COLO668 (cell line): ENCODE data around the gene GOSR1.
"Not testable (repeated sequence)": the region's sequence is repeated elsewhere in the genome, so short reads cannot be mapped to it uniquely, and the experiment has no call there.

ENCODE experiments used
- DNase-seq: peaks from one replicate; lab custom pipeline; 2025; ENCODE audit not compliant: unreplicated experiment; lab: John Stamatoyannopoulos, UW

Gene GOSR1

DNA sequence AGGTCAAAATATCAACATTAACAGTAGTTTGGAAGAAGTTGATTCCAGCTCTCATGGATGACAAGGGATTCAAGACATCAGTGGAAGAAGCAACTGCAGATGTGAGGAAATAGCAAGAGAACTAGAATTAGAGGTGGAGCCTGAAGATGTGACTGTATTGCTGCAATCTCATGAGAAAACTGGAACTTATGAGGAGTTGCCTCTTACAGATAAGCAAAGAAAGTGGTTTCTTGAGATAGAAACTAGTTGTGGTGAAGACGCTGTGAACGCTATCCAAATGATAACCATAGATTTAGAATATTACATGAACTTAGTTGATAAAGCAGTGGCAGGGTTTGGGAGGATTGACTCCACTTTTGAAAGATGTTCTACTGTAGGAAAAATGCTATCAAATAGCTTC is 67.8 kb downstream of the GOSR1 start:
- no peak for DNase-seq

DNA sequence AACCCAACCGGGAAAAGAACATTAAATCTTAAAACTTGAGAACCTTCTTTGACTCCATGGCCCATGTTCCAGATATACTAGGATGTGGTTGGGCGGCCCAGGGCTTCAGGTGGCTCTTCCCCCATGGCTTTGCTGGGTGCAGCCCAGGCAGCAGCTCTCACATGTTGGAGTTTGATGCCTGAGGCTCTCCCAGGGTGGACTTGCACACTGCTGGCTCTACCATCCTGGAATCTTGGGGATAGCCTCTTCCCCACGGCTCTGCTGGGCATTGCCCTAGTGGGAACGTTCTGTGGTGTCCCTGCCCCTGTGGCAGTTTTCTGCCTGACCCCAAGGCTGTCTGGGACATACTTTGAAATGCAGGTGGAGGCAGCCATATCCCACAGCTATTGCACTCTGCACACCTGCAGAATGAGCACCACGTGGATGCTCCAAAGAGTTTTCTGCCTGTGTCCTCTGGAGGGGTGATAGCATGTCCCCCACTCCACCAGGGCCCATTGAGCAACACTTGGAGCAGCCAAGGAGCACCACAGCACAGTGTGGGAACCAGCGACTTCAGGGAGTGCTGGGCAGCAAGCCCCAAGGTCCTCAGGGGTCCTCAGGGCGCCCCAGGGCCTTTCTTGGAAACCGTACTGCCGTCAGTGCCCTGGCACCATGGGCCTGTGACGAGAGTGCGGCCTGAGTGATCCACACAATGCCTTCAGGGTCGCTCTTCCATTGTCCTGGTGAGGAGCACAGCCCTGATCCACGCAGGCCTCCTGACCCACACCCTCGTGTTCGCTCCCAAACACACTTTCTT is 70.8 kb downstream of the GOSR1 start:
- no peak for DNase-seq

DNA sequence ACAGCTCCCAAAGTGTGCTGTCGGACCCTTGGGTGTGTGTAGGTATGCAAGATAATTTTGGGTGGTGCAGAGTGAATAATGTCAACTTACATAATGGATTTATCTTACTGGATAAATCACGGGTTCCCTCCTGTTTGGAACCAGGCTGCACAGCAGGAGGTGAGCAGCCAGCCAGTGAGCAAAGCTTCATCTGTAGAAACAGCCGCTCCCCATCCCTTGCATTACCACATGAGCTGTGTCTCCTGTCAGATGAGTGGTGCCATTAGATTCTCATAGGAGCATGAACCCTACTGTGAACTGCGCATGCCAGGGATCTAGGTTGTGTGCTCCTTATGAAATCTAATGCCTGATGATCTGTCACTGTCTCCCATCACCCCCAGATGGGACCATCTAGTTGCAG is 72.0 kb downstream of the GOSR1 start:
- DNase-seq, result not testable (repeated sequence)

DNA sequence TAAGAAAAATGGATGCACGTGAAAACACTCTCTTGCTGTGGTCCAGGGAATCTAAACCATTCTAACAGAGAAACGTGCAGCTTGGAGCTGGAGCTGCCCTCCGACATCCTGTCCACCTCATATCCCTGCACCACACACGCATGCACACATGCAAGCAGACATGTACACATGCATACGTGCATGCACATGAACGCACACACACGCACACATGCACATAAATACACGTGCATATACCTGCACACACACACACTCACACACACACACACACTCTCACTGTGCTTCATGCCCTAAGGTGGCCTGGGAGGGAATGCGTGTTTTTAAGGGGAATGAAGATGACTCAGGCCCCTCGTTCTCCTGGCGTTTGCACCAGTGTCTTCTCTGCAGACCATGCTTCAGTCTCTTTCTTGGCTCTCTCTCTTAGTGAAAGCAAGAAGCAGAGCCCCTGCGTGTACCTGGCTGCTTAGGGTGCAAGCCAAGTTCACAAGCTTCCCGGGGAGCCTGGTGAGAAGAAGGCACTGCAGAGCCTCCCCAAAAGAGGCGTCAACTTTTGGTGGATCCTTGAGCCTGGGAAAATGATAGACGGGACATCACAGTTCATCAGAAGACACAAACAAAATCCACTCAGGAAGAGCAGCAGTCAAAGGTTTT is 72.8 kb downstream of the GOSR1 start:
- no peak for DNase-seq

DNA sequence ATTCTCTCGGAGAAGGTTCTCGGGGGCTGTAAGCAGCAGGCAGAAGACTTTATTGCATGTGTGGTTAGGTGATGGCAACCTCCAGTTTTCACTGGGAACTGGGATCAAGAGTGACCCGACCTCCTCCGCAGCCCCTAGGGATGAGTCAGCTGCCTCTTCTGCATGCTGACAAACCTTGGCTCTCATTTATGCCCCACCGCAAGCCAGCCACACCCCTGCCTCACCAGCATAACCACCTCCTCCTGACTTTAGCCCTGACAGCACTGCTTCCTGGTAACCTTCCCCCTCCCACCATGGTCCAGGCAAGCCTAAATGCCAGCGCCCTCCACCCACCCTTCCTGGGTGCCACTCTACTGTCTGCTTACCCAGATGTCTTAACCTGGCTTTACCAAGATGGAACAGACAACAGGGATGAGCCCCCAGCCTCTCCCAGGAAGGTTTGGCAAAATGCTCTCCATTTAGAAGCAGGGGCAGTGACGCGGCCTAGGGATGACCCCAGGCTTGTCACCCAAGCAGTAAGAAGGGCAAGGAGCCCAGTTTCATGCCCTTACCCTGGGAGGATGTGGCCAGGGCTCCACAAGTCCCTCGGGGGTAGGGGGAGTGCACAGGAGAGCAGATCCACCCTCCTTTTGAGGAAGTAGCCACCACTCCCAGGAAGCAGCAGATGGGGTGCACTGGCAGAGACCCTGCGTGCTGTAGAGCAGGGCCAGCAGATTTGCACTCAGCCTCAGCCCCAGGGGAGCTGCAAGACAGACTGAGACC is 73.5 kb downstream of the GOSR1 start:
- DNase-seq, result no peak

DNA sequence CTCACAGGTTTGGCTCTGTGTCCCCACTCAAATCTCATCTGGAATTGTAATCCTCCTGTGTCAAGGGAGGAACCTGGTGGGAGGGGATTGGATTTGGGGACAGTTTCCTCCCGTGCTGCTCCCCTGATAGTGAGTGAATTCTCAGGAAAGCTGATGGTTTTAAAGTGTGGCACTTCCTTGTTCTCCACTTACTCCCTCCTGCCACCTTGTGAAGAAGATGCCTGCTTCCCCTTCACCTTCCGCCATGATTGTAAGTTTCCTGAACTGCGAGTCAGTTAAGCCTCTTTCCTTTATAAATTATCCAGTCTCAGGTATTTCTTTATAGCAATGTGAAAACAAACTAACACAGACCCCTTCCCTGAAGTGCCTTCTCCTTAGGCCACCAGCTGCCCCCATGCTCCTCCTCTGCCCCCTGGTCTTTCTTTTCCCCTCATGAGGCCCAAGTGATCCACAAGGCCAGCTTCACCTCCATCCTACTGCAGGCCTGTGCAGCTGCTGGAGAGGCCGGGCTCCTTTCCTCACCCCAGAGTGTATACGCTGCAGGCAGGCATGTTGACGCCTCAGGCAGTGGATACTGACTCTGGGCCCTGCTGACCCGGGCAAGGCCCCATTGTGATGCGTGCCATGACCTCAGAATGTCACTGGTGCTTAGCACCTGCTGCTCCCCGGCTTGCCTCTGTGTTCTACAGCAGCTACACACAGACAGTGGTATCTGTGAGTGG is 74.2 kb downstream of the GOSR1 start:
- DNase-seq, result not testable (repeated sequence)

DNA sequence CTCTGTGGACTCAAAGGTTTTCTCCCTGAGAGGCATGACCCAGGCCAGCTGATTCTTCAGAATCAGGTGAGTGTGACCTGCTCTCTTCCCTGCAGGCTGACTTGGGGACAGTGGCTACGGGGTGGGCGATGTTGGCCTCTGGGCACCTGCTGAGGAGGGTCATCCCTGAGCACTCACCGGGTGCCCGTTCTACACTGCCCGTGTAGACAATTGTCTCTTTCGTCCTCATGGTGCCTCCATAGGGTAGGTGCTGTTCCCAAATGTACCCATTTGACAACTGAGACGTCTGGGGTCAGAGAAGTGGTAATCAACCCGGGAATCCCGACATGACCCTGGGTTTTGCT is 74.8 kb downstream of the GOSR1 start:
- DNase-seq, result no peak

DNA sequence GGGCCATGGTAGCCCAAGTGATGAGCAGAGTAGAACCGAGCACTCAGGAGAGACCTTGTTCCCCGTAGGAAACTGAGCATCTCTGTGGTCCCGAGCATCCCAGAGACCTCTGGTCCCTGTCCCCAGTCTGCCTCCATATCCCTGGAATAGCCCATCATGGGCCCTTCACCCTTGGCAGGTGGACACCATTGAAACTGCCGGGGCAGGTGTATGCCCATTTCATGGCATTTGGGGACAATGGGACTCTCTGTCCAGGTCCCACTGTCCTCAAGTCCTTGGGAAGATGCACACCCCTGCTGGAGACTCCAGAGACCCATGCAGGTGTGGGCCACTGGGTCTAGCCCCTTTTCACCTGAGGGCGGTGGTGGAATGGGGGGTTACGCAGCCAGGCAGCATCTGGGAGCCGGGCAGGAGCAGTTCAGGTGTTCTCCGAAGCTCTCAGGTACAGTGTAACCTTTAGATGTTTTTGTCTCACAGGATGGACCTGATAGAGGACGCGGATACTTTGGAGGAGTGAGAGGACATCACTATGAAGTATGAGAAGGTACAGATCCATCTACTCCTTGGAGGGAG is 75.9 kb downstream of the GOSR1 start:
- no peak for DNase-seq

DNA sequence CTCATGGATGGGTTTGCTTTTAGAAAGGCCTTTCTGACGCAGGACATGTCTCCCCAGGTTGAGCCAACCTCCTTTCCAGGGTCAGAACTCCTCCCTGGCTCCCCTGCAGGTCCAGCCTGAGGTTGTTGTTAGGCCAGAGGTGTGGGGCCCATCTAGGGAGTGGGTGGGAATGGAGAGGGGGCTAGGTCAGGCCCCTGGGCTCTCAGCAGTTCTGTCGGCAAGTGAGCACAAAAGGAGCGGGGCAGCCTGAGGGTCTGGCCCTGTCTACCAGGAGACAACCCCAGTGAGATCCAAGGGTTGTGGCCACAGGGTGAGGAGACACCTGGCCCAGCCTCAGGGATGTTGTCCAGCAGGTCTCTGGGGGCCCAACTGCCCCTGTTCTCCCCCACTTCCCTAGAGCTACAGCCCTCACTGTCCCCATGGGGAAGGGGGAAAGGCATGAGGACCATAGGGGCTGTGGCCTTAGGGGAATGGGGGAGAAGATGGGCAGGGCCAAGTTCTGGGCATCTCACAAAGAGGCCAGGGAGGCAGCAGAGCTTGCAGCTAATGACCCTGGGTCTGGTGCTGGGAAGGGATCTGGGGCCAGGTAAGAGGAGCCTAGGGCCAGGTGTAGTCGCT is 76.7 kb downstream of the GOSR1 start:
- DNase-seq, result not testable (repeated sequence)

DNA sequence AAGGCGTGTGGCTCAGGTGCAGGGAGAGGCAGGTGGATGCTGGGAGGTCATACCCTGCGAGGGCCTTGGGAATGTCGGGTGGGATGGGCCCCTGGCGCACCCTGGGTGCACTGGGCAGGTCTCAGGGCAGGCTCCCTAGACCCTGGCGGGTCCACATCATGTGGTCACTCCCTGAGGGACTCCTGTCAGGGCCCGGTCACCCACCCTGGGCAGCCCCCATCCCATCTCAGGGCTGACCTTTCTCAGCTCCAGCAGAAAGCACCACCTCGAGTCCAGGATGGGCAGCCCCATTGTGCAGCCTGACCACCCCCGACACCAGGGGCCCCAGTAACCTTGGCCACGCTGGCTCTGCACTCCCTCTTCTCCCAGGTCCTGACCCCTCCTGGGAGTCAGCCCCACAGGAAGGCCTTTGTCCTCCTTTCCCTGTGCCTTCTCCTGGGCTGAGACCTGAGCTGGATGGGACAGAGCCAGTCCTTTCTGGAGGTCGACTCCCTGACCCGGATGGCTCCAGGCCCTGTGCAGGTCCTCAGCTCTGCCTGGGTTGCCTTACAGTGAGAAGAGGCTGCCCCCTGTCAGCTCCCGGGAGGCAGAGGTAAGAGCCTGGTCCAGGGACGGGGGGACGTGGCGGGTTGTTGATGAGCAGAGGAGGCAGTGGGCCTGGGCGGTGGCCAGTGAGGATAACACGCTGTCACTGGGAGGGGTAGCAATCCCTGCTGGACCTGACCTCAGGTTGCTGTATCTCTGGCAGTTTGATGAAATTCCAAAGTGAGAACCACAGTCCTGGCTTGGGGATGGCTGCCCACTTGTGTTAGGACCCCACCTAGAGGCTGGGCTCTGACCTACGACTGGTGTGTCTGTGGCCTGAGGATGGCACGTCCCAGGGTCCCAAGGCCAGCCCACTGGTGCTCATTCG is 77.9 kb downstream of the GOSR1 start:
- peak; percentile 2 for DNase-seq

DNA sequence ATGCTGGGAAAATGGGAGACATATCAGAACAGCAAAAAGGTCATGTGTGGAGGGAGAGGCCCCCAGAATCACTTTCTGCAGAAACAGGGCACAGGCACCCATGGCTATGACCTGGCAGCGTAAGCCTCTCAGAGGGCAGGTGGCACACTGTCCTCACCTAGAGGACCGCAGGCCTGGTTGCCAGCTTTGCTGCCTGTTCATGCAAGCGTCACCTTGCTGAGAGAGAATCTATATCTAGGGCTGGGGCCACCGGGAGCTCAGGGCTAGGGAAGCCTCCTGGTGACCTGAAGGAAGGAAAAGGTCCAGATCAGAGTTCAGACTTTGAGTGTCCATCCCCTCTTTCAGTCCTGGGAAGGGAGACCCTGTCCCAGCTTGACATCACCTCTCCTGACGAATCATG is 78.7 kb downstream of the GOSR1 start:
- DNase-seq, result no peak

DNA sequence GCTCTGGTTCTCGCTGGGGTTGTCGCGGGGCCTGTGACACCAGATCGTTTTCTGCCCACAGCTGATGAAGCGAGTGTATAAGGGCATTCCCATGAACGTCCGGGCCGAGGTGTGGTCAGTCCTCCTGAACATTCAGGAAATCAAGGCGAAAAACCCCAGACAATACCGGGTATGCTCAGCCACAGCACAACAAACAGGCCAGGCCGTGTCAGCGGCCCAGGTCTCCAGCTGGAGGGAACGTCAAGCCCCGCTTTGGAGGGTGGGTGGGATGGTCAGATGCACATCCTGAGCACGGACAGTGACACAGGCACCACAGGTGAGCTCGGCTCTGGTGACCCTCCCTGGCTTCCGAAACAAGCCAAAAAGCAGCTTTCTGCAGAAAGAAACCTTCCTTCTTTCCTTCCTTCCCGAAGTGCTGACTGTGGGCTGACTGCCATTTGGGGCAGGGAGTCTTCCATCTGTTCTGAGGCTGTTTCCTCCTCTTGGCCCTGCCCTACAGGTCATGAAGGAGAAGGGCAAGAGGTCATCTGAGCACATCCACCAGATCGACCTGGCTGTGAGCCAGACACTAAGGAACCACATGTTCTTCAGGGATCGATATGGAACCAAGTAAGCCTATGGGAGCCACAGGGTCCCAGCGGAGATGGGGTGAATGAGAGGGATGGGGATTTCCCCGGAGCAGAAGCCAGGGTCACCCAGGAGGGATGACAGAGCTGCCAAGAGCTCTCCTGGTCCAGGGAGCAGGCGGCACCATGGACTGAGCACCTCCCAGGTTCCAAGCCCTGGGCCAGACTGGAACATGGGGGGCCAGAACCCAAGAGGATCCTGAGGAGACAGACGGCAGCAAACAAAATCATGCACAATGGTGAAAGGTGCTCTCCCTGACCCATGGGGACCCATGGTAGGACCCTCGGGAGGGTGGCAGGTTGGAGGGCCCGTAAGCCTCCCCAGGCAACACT is 79.4 kb downstream of the GOSR1 start:
- DNase-seq, result no peak

DNA sequence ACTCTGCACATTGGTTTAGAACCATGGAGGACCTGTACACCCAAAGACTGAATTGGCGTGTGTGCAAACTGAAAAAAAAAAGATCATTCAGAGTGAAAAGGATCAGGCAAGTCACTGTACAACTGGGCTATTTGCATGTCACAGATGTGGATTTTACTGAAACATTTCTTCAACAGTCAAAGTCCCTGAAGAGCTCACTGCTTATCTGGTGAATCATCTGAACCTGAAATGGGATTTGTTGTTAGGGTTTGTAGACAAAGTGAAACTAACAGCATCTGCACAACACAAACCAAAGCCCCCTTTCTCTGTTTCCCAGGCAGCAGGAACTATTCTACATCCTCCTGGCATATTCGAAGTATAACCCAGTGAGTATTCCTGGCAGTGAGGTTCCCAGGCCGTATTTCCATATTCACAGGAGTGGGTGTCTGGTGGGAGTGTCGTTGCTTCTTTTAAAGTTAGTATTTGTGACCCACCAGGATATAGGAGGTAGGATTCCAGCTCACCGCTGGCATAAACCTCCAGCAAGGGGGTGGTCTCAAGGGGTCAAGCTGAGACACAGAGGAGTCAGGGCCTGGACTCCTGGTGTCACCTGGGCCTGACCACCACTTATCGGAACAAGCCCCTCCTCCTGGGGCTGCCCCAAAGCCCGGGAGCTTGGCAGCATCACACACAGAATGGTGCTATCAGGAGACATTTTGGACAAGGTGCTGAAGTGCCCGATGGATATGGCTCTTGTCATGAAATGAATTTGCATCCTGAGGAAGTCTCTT is 80.9 kb downstream of the GOSR1 start:
- DNase-seq, result no peak

DNA sequence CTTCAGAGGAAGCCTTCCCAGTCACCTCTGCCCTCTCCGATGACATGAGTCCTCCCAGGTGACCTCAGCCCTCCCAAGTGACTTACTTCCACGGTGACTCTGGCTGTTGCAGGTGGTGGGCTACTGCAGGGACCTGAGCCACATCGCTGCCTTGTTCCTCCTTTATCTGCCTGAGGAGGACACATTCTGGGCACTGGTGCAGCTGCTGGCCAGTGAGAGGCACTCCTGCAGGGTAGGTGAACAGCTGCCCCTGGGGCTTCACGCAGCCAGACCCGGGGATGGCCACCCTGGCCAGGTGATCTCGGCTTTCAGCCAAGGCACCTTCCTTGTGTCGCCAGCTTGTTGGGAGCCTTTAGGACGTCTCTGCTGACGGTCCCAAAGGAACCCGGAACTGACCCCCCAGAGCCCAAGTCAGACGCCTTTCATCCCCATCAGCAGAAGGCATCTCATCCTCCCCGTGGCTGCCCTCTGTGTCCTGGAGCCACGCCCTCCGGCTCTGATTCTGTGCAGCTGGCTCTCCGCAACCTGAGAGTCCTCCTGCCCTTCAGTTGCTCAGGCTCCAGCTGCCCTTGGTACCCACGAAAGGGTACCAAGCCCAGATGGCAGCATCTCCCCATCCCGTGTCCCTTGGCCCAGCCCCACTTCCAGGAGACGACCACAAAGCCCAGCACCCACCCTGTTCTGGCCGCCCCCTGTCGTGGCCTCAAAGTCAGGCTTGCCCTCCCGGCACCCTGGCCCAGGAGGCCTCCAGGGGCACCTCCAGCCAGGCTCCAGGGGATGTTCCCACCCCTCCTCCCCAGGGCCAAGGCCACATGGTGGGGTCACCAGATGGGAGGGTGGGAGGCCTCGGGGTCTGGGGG is 81.7 kb downstream of the GOSR1 start:
- no peak for DNase-seq

DNA sequence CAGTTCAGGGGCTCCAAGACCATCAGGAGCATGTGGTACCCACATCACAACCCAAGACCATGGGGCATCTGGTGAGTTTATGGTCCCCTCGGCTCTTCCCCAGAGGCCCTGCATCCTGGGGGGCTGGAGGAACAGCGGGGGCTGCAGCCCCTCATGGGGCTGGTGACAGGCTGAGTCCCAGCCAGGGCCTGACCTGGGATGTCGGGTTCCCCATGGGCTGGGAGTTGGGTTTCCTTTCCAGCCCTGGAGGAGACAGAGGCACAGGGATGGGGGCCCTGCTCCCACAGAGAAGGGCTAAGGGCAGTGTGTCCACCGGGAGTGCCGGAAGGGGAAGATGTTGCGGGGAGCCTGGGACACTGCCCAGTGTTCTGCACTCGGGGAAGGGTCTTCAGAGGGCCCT is 82.4 kb downstream of the GOSR1 start:
- DNase-seq, result no peak

DNA sequence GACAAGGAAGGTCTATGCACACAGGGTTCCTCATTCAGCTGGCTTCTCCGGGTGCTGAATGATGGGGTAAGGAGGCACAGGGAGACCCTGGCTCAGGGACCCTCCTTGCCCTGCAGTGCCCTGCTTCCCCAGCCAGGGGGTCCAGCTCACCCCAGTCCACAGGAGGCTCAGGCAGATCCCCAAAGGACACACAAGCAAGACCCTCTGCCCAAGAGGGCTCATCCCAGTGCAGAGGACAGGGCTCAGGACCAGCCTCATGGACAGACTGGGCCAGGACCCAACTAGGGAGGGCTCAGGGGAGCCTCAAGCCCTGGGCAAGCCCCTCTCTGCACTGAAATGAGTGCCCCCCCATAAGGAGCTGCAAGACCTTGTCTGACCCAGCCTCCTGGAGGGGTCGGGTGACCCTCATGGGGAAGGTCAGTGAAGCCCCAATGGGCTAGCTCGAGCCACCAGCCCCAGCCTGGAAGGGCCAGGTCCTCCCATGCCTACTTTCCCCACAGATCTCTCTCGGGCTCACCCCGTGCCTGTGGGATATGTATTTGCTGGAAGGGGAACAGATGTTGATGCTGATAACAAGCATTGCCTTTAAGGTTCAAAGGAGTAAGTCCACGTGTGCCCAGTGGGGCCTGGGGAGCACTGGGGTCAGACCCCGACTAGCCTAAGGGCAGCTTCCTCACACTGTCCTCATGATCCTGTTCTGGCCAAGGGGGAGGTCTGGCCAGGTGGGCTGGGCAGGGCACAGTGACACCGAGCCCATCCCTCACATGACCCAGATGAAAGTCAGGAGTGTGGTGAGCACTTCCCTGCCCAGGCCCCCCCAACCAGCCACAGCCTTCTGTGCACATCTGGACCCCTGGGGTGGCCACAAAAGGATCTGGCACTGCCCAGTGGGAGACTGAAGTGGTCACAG is 83.2 kb downstream of the GOSR1 start:
- DNase-seq, result not testable (repeated sequence)
